Measurements from ENCODE around the gene QSOX2. TPM values are rescaled to one million over a fixed set of nuclear protein-coding genes. Genes with fewer than 3 reads are reported as not detected.

Gene QSOX2
- total RNA-seq, 2 donors from 2014 or later = 7.2 to 13.5 TPM

DNA sequence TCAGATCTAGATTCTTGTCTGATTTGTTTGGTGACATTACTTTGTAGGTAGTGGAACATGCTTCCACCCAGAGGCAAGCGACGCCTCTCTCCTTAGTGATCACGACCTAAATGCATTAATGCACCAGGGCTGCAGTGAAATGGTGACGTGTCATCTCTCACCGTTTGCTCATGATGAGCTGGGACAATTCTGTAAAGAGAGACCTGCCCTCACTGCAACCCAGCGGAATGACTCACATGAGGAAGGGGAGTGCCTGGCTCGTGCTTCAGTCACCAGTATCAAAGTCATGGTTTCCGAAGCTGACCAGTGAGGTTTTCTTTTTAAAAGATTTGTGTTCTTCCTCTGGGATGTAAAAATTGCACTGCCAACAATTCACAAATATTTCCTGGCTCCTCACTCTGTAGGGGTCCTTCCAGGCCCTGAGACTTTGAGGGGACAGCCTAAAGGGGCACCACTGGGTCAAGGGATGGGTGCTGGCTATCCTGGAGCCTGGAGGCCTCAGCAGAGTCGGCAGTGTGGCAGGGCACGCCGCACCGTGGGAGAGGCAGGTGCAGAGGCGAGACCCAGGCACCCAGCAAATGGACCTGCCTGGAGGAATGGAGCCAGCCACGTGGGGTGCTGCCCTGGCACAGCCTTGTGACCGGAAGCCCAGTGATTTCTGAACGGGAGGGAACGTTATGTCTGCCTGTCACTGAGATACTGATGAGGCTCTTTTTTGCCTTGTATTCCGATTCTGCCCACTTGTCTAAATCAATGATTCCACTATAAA lies 17.3 kb downstream of the QSOX2 start:
- no peaks in the 10 kb centered on the region for H3K27me3 ChIP-seq (replicated peaks; ENCODE audit: insufficient read depth)
- no peaks in the 10 kb centered on the region for H3K9me3 ChIP-seq
- H3K4me1 ChIP-seq (ENCODE audit: control insufficient read depth in 1 of 2, low read depth in 2 of 2) = peaks cover 0 to 5% of the 10 kb centered on the region in 2 donors
- ATAC-seq (ENCODE audit: insufficient number of reproducible peaks, low FRiP score, low read depth) = no peak
- no peak overlapping the region for H3K27ac ChIP-seq
- no peak for DNase-seq (ENCODE audit: low spot score)
- peaks cover 9% of the 10 kb centered on the region for H3K36me3 ChIP-seq
- peak overlapping the region; percentile 28 for H3K4me3 ChIP-seq
- TF ChIP-seq, protein P1, sequence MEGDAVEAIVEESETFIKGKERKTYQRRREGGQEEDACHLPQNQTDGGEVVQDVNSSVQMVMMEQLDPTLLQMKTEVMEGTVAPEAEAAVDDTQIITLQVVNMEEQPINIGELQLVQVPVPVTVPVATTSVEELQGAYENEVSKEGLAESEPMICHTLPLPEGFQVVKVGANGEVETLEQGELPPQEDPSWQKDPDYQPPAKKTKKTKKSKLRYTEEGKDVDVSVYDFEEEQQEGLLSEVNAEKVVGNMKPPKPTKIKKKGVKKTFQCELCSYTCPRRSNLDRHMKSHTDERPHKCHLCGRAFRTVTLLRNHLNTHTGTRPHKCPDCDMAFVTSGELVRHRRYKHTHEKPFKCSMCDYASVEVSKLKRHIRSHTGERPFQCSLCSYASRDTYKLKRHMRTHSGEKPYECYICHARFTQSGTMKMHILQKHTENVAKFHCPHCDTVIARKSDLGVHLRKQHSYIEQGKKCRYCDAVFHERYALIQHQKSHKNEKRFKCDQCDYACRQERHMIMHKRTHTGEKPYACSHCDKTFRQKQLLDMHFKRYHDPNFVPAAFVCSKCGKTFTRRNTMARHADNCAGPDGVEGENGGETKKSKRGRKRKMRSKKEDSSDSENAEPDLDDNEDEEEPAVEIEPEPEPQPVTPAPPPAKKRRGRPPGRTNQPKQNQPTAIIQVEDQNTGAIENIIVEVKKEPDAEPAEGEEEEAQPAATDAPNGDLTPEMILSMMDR (IDR thresholded peaks at IDR 0.05) = no peak

DNA sequence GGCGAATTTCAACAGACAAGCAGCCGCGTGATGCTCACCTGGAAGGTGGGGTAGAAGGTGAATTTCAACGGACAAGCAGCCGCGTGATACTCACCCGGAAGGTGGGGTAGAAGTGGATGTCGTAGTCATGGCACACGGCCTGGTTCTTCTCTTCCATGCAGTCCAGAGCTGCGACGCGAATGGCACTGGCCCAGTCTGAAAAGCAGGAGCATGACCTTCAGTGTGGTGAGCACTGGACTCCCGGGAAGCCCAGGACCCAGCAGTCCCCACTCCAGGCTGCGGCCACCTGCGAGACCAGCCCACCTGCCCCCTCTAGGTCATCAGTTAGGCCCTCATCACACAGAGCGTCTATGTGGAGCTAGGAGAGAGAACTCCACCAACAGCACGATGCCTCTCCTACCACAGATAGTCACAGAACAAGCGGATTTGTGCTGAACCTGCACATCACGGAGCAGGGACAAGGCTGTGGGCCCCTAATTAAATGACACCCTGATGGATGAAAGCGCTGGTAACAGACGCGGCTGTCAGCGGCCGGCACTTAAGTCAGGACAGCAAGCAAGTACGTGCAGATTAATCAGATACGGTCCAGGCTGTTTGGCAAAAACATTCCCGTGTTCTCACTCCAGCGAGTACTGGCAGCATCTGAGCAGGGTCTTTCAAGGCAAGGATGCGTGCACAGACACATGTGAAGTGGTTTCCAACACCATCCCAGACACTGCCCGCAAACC lies 18.8 kb downstream of the QSOX2 start:
- Histone ChIP-seq H3K9me3 (no peaks in the 10 kb centered on the region), H3K36me3 (peaks cover 10% of the 10 kb centered on the region), H3K27ac (no peak overlapping the region), H3K4me3 (no peak overlapping the region), H3K27me3 (replicated peaks; ENCODE audit: insufficient read depth) (no peaks in the 10 kb centered on the region), H3K4me1 (ENCODE audit: control insufficient read depth in 1 of 2, low read depth in 2 of 2) (peaks cover 0 to 5% of the 10 kb centered on the region in 2 donors)
- DNase-seq (ENCODE audit: low spot score) = no peak
- TF ChIP-seq, protein P1 (IDR thresholded peaks at IDR 0.05) = no peak
- ATAC-seq (ENCODE audit: insufficient number of reproducible peaks, low FRiP score, low read depth) = no peak

DNA sequence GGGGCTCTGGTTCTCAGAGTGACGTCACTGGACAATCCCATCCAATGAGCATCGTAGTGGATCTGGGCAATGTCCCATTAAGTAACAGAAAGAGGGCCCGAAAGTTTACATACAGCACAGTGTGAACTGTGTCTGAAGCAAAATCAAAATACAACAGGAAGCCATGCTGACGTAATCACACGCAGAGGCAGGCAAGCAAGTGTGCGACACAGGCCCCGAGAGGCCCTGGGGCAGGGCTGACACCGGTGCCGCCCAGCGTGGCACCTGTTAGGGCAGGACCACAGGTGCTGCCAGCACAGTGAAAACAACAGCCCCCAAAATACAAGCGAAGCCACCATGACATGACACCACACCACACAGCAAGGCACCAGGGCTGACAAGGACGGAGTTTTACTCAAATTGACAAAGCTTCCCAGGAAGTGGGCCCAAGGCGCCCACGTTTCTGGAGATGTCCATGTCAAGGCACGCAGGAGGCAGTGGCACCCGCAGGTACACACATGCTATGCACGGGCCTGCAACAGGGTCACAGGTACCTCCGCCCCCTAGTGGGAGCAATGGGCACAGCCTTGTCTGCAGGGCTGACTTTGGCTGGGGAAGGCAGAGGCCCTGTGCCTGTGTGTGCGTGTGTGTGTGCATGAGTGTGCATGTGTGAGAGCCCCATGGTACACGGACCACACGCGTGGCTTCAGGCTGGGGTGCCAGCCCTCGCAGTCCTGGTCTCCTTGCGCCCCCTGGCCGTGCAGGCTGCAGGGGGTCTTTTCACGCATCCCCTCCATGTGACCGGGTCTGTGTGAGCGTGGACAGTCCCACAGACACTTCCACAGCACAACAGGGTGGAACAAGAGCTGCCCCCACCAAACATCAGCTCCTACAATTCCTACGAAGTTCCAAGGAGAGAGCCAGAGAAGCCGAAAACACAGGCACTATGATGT lies 19.6 kb downstream of the QSOX2 start:
- Histone ChIP-seq H3K9me3 (no peaks in the 10 kb centered on the region), H3K4me3 (no peak overlapping the region), H3K27me3 (replicated peaks; ENCODE audit: insufficient read depth) (no peaks in the 10 kb centered on the region), H3K36me3 (peaks cover 10% of the 10 kb centered on the region), H3K4me1 (ENCODE audit: control insufficient read depth in 1 of 2, low read depth in 2 of 2) (peaks cover 0 to 5% of the 10 kb centered on the region in 2 donors), H3K27ac (no peak overlapping the region)
- DNase-seq (ENCODE audit: low spot score) (no peak), ATAC-seq (ENCODE audit: insufficient number of reproducible peaks, low FRiP score, low read depth) (no peak)
- TF ChIP-seq, protein P1 (IDR thresholded peaks at IDR 0.05) = peak; percentile 65

DNA sequence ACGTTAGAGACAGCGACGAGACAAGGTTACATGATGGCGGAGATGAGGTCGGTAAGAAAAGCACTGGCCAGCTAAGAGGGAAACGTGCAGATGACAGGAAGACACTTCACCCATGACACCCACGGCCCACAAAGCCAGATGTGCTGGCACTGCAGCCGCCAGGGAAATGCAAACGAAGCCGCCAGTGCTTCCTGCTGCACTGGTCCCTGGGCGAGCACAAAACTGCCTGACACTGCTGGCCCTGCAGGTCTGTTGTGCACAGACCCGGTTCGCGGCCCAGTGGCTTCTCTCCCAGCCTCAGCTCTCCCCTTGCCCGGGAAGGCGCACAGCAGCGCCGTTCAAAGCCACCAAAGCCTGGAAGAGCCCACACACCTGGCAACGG lies 20.3 kb downstream of the QSOX2 start:
- TF ChIP-seq, protein P1 (IDR thresholded peaks at IDR 0.05) = no peak
- H3K36me3 ChIP-seq = peaks cover 10% of the 10 kb centered on the region

More for the DNA sequence above, 20.3 kb downstream of the QSOX2 start:
- Histone ChIP-seq H3K27me3 (replicated peaks; ENCODE audit: insufficient read depth) (no peaks in the 10 kb centered on the region), H3K27ac (no peak overlapping the region), H3K4me3 (no peak overlapping the region), H3K4me1 (ENCODE audit: control insufficient read depth in 1 of 2, low read depth in 2 of 2) (peaks cover 0 to 5% of the 10 kb centered on the region in 2 donors), H3K9me3 (no peaks in the 10 kb centered on the region)
- ATAC-seq (ENCODE audit: insufficient number of reproducible peaks, low FRiP score, low read depth) (no peak), DNase-seq (ENCODE audit: low spot score) (no peak)
